GM23248 (cell line): ENCODE measurements around the gene CST6. TPM values are rescaled to one million over a fixed set of nuclear protein-coding genes. Genes with fewer than 3 reads are reported as not detected.
A peak's percentile ranks its signal among the peaks of the same experiment; 100 is the strongest.

Source experiments
- DNase-seq: peaks from one replicate; pipeline ENCODE4 v3.0.0-alpha.2; 2015
- H2AFZ ChIP-seq: fragments of 200-600 bp; sonication (generic); 2 replicates; pipeline ENCODE4 v1.6.1; 2016; ENCODE audit warnings: antibody characterized with exemption
- H3F3A ChIP-seq: fragments of 200-600 bp; sonication (generic); 2 replicates; pipeline ENCODE4 v1.6.1; 2016; ENCODE audit warnings: mild to moderate bottlenecking, antibody characterized with exemption, mixed run types; ENCODE audit not compliant: insufficient read depth
- H3K27ac ChIP-seq: fragments of 200-600 bp; sonication (generic); 2 replicates; pipeline ENCODE4 v1.5.1; 2016; ENCODE audit warnings: mild to moderate bottlenecking
- H3K27me3 ChIP-seq: fragments of 200-600 bp; sonication (generic); replicated peaks from 2 replicates; pipeline ENCODE4 v1.6.1; 2016; ENCODE audit warnings: mild to moderate bottlenecking; ENCODE audit not compliant: insufficient read depth
- H3K36me3 ChIP-seq: fragments of 200-600 bp; sonication (generic); 2 replicates; pipeline ENCODE4 v1.6.1; 2016; ENCODE audit warnings: low read depth, mild to moderate bottlenecking
- H3K4me1 ChIP-seq: fragments of 200-600 bp; sonication (generic); 2 replicates; pipeline ENCODE4 v1.6.1; 2016; ENCODE audit warnings: mild to moderate bottlenecking; ENCODE audit not compliant: insufficient read depth
- H3K4me2 ChIP-seq: fragments of 200-600 bp; sonication (generic); one replicate; pipeline ENCODE4 v1.6.1; 2016; ENCODE audit warnings: mild to moderate bottlenecking; ENCODE audit not compliant: unreplicated experiment
- H3K4me3 ChIP-seq: fragments of 200-600 bp; sonication (generic); 2 replicates; pipeline ENCODE4 v1.5.1; 2016; ENCODE audit warnings: mild to moderate bottlenecking
- H3K79me2 ChIP-seq: fragments of 200-600 bp; sonication (generic); 2 replicates; pipeline ENCODE4 v1.6.1; 2016; ENCODE audit warnings: mild to moderate bottlenecking; ENCODE audit not compliant: insufficient read depth
- H3K9ac ChIP-seq: fragments of 200-600 bp; sonication (generic); 2 replicates; pipeline ENCODE4 v1.6.1; 2016; ENCODE audit warnings: mild to moderate bottlenecking
- H3K9me2 ChIP-seq: fragments of 200-600 bp; sonication (generic); 2 replicates; pipeline ENCODE4 v1.6.1; 2016; ENCODE audit warnings: mixed run types, mild to moderate bottlenecking, moderate library complexity; ENCODE audit not compliant: insufficient read depth
- H3K9me3 ChIP-seq: fragments of 200-600 bp; sonication (generic); one replicate; pipeline ENCODE4 v1.6.1; 2017; ENCODE audit warnings: low read depth
- H4K20me1 ChIP-seq: fragments of 200-600 bp; sonication (generic); 2 replicates; pipeline ENCODE4 v1.6.0; 2016; ENCODE audit not compliant: insufficient read depth
- EZH2 ChIP-seq: fragments of 200-600 bp; sonication (generic); IDR thresholded peaks from 2 replicates; pipeline ENCODE4 v1.6.1; 2018; ENCODE audit warnings: antibody characterized with exemption, mild to moderate bottlenecking; ENCODE audit not compliant: insufficient read depth, poor library complexity, severe bottlenecking
- EZH2phosphoT487 ChIP-seq: fragments of 200-600 bp; sonication (generic); IDR thresholded peaks from 2 replicates; pipeline ENCODE4 v1.6.1; 2018; ENCODE audit warnings: antibody characterized with exemption, moderate library complexity, mild to moderate bottlenecking, low read depth; ENCODE audit not compliant: insufficient read depth
- WGBS, 2 experiments: methylation state at CpG; one replicate each; pipeline ENCODE4 v1.1.6; 2015 to 2017; ENCODE audit warnings: low lambda C conversion rate in 2 of 2, low coverage in 1 of 2; ENCODE audit errors: missing lambda C conversion rate in 2 of 2; 5-methylcytosine and 5-hydroxymethylcytosine counted together
- in situ Hi-C: fragments of 300-500 bp; cut with MboI; formaldehyde crosslinking; loops from 2 replicates; pipeline ENCODE4 v1.15.0; 2020
- polyA plus RNA-seq: library from polyadenylated mRNA; unstranded; fragments of >200 nt; fragmentation: Nextera tagmentation; extraction: Ambion mirVana; gene quantifications from 2 replicates; pipeline ENCODE4 v1.2.1, GENCODE V29; 2016
- total RNA-seq: library from RNA; depleted of rRNA; stranded (reverse); fragments of >200 nt; shearing (Covaris generic); gene quantifications from 2 replicates; pipeline ENCODE4 v1.2.3, GENCODE V29; 2014; rRNA removed

CST6 gene
- total and polyA plus RNA-seq, 2 experiments from 2014 or later, result 21.9 to 35.1 TPM

GRCh38 chr11:66062408-66062807 is 50.6 kb downstream of the CST6 start:
- Histone ChIP-seq H2AFZ (no peak overlapping the region), H3K27me3 (no peaks in the 10 kb centered on the region), H3K36me3 (peaks cover 75% of the 10 kb centered on the region), H3K9me2 (no peaks in the 10 kb centered on the region), H3K9ac (no peak overlapping the region), H4K20me1 (no peaks in the 10 kb centered on the region), H3K4me2 (no peak overlapping the region), H3K9me3 (no peaks in the 10 kb centered on the region), H3F3A (peaks cover 77% of the 10 kb centered on the region), H3K27ac (peak overlapping the region; percentile 13; the same call in 1 of the 2 replicates), H3K4me3 (no peak overlapping the region), H3K4me1 (no peaks in the 10 kb centered on the region), H3K79me2 (peaks cover 88% of the 10 kb centered on the region)
- in situ Hi-C loops, result no loop called here
- 98% methylated on average over 2 of the region's 2 CpGs for WGBS, 2 experiments
- TF ChIP-seq EZH2phosphoT487 (no peak), EZH2 (no peak)
- DNase-seq, result no peak

Other genes with a start within 250 kb of the CST6 start
- 14.8 and 16.4 TPM in 2 replicates for gene AP5B1, start 231.0 kb upstream of the CST6 start, total RNA-seq
- gene AP5B1, start 231.0 kb upstream of the CST6 start, polyA plus RNA-seq, result 4.4 and 4.9 TPM in 2 replicates
- gene OVOL1, start 224.9 kb upstream of the CST6 start, total RNA-seq, result not detected in 2 replicates
- gene OVOL1, start 224.9 kb upstream of the CST6 start, polyA plus RNA-seq, result not detected in 2 replicates
- gene SNX32, start 178.0 kb upstream of the CST6 start, total RNA-seq, result not detected in 2 replicates
- 0.51 and 0.98 TPM in 2 replicates for gene SNX32, start 178.0 kb upstream of the CST6 start, polyA plus RNA-seq
- gene CFL1, start 153.8 kb upstream of the CST6 start, total RNA-seq, result 1,045 and 1,312 TPM in 2 replicates
- gene CFL1, start 153.8 kb upstream of the CST6 start, polyA plus RNA-seq, result 2,650 and 2,758 TPM in 2 replicates
- gene MUS81, start 151.6 kb upstream of the CST6 start, total RNA-seq, result 49.6 and 56.0 TPM in 2 replicates
- 39.4 and 42.0 TPM in 2 replicates for gene MUS81, start 151.6 kb upstream of the CST6 start, polyA plus RNA-seq
- gene EFEMP2, start 139.2 kb upstream of the CST6 start, total RNA-seq, result 308 and 328 TPM in 2 replicates
- 520 and 545 TPM in 2 replicates for gene EFEMP2, start 139.2 kb upstream of the CST6 start, polyA plus RNA-seq
- 1.1 TPM in 1 of 2 replicates, not detected in the other for gene CTSW, start 132.2 kb upstream of the CST6 start, total RNA-seq
- 0.23 and 0.51 TPM in 2 replicates for gene CTSW, start 132.2 kb upstream of the CST6 start, polyA plus RNA-seq
- 201 and 220 TPM in 2 replicates for gene FIBP, start 123.5 kb upstream of the CST6 start, total RNA-seq
- 200 and 203 TPM in 2 replicates for gene FIBP, start 123.5 kb upstream of the CST6 start, polyA plus RNA-seq
- gene CCDC85B, start 121.3 kb upstream of the CST6 start, total RNA-seq, result 95.1 and 143 TPM in 2 replicates
- gene CCDC85B, start 121.3 kb upstream of the CST6 start, polyA plus RNA-seq, result 116 and 118 TPM in 2 replicates
- gene FOSL1, start 111.6 kb upstream of the CST6 start, total RNA-seq, result 80.6 and 88.9 TPM in 2 replicates
- 104 and 105 TPM in 2 replicates for gene FOSL1, start 111.6 kb upstream of the CST6 start, polyA plus RNA-seq
- gene C11orf68, start 92.9 kb upstream of the CST6 start, total RNA-seq, result 46.2 and 50.5 TPM in 2 replicates
- 91.5 and 94.4 TPM in 2 replicates for gene C11orf68, start 92.9 kb upstream of the CST6 start, polyA plus RNA-seq
- 223 and 307 TPM in 2 replicates for gene DRAP1, start 92.6 kb upstream of the CST6 start, total RNA-seq
- gene DRAP1, start 92.6 kb upstream of the CST6 start, polyA plus RNA-seq, result 517 and 533 TPM in 2 replicates
- 0.13 TPM in 1 of 2 replicates, not detected in the other for gene TSGA10IP, start 66.5 kb upstream of the CST6 start, total RNA-seq
- gene TSGA10IP, start 66.5 kb upstream of the CST6 start, polyA plus RNA-seq, result not detected in 2 replicates
- gene SART1, start 50.3 kb upstream of the CST6 start, total RNA-seq, result 27.7 and 38.3 TPM in 2 replicates
- 43.4 and 48.6 TPM in 2 replicates for gene SART1, start 50.3 kb upstream of the CST6 start, polyA plus RNA-seq
- 21.2 and 22.8 TPM in 2 replicates for gene EIF1AD, start 9.9 kb upstream of the CST6 start, total RNA-seq
- 21.6 and 25.3 TPM in 2 replicates for gene EIF1AD, start 9.9 kb upstream of the CST6 start, polyA plus RNA-seq
- gene BANF1, start 9.5 kb upstream of the CST6 start, total RNA-seq, result 24.9 and 31.6 TPM in 2 replicates
- 330 and 346 TPM in 2 replicates for gene BANF1, start 9.5 kb upstream of the CST6 start, polyA plus RNA-seq
- not detected in 2 replicates for gene CATSPER1, start 14.5 kb downstream of the CST6 start, total RNA-seq
- gene CATSPER1, start 14.5 kb downstream of the CST6 start, polyA plus RNA-seq, result 1.1 and 1.7 TPM in 2 replicates
- gene GAL3ST3, start 37.2 kb downstream of the CST6 start, total RNA-seq, result not detected in 2 replicates
- not detected in 2 replicates for gene GAL3ST3, start 37.2 kb downstream of the CST6 start, polyA plus RNA-seq
- 95.7 and 117 TPM in 2 replicates for gene SF3B2, start 40.4 kb downstream of the CST6 start, total RNA-seq
- 146 and 152 TPM in 2 replicates for gene SF3B2, start 40.4 kb downstream of the CST6 start, polyA plus RNA-seq
- gene PACS1, start 58.3 kb downstream of the CST6 start, total RNA-seq, result 44.6 and 48.9 TPM in 2 replicates
- gene PACS1, start 58.3 kb downstream of the CST6 start, polyA plus RNA-seq, result 33.2 and 36.0 TPM in 2 replicates
- gene KLC2, start 245.7 kb downstream of the CST6 start, total RNA-seq, result 21.9 and 25.5 TPM in 2 replicates
- gene KLC2, start 245.7 kb downstream of the CST6 start, polyA plus RNA-seq, result 17.1 and 19.7 TPM in 2 replicates